ENCODE data around the gene PHF2.

PHF2 gene

GRCh38 chr9:93585695-93586094 lies 9.3 kb downstream of the PHF2 start:
- no peak for DNase-seq

DNA sequence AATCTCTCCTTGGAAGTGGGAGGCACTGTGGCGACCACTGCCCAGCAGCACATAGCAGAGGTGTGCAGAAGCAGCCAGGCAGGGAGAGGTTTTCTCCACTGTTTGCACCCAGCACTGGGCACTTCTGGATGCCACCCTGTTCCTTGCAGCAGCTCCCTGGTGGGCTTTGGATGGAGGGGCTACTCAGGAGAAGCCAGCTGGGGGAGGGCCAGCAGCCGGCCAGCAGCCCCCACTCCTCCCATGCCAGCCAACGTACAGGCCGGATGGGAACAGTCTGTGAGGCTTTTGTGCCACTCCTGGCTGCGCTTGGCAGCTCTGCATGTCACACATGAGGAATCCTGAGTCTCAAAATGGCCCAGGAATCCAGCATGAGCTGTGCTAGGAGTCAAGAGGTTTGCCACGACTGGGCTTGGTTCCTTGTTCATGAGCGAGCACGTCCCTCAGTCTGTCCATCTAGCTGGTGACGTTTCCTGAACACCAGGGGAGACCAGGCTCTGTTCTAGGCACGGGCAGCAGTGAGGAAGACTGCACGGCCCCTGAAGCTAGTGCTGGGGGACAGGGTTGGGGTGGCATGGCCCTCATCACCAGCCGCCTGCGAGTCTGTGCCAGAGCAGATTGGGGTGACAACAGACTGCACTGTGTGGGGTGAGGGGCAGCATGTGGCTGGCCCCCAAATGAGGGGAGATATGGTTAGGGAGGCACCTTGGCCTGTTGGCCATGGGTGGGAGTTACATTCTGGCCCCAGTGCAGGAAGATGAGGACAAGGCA lies 10.1 kb downstream of the PHF2 start:
- DNase-seq = no peak

DNA sequence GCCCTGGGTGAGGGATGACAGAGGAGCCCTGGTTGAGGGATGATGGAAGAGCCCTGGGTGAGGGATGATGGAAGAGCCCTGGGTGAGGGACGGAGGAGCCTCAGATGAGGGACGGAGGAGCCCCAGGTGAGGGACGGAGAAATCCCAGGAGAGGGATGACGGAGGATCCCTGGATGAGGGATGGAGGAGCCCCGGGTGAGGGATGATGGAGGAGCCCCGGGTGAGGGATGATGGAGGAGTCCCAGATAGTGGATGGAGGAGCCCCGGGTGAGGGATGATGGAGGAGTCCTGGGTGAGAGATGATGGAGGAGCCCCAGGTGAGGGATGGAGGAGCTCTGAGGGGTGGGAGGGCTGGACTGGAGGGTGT lies 10.9 kb downstream of the PHF2 start:
- no peak for DNase-seq

DNA sequence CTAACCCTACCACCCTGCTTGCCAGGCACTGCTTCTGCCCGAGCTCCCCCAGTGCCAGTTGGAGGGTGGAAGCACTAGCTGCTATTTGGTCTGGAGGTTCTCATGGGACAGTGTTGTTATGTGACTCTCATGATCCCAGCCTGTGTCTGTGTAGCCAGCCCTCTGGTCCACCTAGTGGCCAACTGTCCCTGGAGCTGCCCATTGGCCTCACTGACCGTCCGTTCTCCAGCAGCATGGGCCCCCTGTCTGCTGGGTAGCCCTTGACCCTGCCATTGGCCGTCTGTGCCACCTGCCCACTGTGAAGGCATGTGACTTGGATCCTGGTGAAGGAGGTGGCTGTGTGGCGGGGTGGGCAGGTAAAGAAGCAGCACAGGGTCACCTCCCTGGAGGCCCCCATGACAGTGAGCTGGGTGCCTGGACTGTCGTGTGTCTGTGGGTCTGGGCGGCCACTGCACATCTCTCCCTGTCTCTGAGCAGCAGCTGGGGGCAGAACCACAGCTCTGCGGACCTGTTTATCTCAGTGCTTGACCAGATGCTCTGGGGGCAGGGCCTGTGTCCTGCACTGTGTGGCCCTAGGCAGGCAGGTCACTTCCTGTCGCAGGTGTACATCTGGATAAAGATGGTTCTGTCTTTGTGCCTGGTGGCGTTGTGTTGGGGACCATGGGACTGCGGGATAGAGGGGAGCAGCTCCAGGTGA lies 11.4 kb downstream of the PHF2 start:
- DNase-seq = no peak

DNA sequence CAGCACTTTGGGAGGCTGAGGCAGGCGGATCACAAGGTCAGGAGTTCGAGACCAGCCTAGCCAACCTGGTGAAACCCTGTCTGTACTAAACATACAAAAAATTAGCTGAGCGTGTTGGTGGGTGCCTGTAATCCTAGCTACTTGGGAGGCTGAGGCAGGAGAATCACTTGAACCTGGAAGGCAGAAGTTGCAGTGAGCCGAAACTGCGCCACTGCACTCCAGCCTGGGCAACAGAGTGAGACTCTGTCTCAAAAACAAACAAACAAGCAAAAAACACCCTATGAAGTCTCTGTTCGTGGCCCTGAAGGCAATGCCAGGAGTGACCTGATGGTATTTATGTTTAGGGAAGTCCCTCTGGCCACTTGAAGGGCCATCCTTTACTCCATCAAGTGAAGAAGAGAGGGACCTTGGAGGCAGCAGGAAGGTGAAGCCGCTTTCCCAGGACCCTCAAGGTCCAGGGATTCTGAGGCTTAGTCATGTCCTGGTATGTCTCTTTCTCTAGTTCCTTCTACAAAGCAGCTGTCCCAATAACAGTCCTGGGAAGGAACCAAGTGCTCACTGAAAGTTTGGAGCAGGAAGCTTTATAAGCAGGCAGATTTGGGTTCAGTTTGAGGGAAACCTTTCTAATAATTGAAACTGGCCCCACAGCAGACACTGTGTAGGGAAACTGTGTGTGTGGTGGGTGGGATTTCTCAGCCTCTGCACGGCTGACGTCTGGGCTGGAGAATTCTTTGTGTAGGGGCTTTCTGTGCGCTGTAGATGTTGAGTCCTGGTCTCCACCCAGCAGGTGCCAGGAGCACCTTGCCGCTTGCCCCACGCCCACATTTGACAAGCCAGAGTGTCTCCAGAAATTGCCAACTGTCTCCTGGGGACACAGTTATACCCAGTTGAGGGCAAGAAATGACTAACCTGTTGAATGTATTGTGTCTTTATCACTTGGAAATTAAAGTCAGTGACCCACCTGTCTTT lies 12.5 kb downstream of the PHF2 start:
- no peak for DNase-seq

GRCh38 chr9:93589688-93590087 lies 13.3 kb downstream of the PHF2 start:
- no peak for DNase-seq

GRCh38 chr9:93590609-93591234 lies 14.3 kb downstream of the PHF2 start:
- no peak for DNase-seq

DNA sequence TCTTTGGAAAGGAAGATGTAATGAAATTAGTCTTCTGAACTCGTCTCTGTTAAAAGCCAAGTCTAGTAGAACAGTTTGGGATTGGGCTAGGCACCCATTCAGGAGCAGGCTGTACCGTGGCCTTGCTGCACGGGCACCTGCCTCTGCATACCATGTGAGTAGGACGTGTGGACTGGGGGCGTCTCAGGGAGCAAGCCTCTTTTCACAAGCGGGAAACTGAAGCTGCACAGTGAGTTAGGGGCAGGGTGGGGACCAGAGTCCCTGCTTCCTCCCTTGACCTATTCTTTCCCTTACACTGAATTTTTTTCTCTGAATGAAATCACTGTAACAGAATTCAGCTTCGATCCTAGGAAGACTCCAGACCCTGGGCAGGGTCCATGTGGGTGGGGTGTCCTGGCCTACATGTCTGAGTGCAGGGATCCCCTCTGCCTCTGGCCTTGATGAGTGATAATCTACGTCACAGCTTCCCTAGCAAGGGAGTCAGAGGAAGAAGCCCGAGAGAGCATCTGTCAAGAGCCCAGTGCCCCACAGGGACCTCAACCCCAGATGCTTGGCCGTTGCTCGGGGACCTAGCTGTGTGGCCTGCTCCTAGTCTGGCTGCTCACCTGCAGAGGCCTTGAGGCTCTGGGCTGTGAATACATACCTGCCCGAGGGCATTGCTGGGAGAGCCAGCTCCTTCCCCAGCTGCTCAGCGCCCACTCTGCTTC lies 15.1 kb downstream of the PHF2 start:
- no peak for DNase-seq

GRCh38 chr9:93592008-93592642 lies 15.7 kb downstream of the PHF2 start:
- DNase-seq = no peak

DNA sequence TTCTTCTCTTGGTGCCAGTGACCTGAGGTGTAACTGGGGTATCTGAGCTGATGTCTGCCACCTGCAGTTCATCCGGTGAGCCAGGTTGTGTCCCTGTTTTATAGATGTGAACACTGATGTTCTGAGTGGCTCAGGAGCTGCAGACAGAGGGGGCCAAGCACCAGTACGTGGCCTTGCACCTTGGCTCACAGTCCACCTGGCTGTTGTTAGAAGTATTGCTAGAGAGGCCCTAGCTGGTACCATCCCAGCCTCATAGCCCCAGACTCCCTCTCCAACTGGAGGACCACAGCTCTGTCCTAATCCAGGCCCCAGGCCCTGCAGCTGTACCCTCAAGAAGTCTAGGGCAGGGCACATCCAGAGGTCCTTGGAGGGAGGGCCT lies 16.2 kb downstream of the PHF2 start:
- no peak for DNase-seq

DNA sequence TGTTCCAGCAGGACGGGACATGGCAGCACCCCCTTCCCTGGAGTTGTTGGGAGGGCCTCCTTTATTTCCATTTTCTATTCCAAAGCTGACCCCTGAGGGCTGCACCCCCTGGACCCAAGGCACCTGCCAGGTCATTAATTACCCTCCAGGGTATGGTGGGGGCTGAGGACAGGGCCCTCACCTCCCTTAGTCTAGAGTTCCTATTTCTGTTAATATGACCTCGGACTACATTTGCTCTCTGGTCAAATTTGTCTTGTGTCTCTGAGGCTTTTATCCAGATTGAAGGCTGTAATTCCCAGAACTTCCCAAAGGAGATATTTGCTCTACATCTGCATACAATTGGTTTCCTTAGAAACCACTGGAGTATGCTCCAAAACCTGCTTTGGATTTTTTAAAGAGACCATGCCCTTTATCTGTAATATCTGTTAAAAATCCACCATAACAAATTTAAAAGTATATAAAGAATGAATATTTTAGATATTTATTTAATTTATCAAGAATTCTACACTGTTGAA lies 16.8 kb downstream of the PHF2 start:
- DNase-seq = no peak

DNA sequence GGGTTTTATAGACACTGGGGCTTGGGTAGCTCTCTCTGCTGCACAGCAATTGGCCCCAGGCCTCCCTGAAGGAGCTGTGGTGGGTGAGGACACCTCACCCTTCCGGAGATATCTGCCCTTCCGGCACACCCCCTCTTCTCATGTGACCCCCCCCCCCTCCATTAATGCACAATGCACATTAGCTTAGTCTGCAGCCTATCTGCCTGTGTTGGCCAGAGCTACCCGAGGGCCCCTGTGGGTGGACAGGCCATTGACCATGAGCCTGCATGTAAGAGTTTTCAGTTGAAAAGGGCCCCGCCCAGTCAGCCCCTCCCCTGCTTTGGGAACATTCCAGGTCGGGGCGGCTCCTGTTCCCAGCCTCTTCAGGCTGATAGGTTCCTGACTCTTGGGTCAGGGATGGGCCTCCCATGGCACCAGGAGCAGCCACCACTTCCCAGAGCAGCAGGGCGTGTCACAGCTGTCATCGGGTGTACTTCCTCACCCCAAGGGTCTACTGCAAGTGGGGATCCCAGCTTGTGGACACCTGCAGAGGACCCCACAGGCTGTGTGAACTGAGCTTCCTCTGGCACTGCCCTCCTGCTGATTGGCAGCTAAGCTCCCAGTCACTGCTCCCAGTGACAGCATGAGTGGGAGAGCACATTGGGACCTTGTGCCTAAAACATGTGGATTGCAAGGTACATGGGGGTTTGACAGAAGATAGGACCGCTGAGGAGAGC lies 17.8 kb downstream of the PHF2 start:
- no peak for DNase-seq

DNA sequence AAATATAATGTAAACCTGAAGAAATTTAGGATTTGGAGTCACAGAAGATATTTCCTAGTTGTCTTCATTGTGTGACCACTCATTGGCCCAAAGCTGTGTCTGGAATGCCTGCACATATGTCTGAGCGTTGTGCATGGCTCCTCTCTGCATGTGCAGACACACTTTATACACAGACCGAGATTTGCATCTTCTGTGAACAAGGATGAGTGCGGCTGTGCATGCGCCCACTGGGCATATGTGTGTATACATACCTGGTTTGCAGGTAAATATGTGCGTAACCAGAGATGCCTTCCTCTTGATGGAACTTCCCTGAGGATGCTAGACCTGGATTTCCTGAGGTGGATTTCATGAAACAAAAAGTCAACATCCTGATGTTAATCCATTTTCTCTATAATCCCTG lies 19.1 kb downstream of the PHF2 start:
- DNase-seq = no peak

GRCh38 chr9:93595861-93596365 lies 19.5 kb downstream of the PHF2 start:
- DNase-seq = no peak

DNA sequence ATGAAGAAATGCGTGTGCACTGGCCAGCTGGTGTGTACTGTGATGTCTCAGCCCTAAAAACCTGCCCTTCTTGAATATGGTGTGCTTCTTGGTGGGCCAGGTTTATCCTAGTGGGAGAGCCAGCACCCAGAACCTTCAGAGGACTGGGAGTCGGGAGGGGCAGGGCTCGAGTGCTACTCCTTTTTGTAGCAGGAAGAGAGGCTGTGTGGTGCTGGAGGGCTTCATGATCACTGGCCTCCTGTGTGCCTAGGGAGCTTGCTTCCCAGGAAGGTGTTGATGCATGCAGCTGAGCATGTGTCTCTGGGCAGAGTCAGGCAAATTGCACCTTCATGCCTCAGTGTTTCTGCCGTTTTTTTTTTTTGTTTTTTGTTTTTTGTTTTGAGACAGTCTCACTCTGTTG lies 20.0 kb downstream of the PHF2 start:
- DNase-seq = no peak

DNA sequence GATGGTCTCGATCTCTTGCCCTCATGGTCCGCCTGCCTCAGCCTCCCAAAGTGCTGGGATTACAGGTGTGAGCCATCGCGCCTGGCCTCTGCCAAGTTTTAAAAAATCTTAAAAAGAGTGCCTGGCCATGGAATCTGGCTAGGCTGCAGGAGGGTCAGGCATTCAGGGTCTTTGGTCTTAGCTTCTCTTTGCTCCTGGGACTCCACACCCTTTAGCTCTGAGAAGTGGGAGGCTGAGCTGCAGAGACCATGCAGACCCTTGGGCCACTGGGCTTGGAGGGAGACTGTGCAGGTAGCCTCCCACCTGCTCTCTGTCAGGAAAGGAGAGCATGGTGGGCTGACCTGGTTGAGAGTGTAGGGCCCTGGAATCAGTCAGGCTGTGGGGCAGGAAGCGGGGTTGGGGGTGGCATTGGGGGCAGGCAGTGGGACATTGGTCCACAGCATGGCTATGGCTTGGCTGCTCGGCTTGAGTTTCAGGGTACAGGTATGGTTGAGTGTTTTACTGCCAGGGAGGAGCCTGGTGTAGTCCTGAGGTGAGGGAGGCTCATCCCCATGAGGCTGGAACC lies 20.8 kb downstream of the PHF2 start:
- DNase-seq = no peak

- DNase-seq = no peak
Observed at GRCh38 chr9:93597871-93598646, 21.7 kb downstream of the PHF2 start.

- no peak for DNase-seq
Observed at GRCh38 chr9:93598647-93599241, 22.4 kb downstream of the PHF2 start.

Measured in anterior cingulate cortex (tissue), 58 donors.